Gastrocnemius medialis (tissue), 4 donors: ENCODE data around the gene USP6NL.
"Not testable (repeated sequence)": the region's sequence is repeated elsewhere in the genome, so short reads cannot be mapped to it uniquely, and the experiment has no call there.

ENCODE experiments used
- POLR2A ChIP-seq, 2 donors: fragments of 450-650 bp; IDR thresholded peaks; one replicate each; pipeline ENCODE4 v1.6.1; 2017; ENCODE audit warnings: antibody characterized with exemption in 2 of 2, mild to moderate bottlenecking in 2 of 2, moderate library complexity in 2 of 2
- TF ChIP-seq, protein P1 (sequence below), 5 experiments: fragments of 450-650 bp in 3 of 5; fragments of 200-600 bp in 2 of 5; sonication (generic) in 2 of 5; IDR thresholded peaks in 4 of 5; conservative IDR thresholded peaks in 1 of 5; 1 replicate in 4 of 5; 2 replicates in 1 of 5; pipeline ENCODE4 v1.5.1; 2016 to 2019; ENCODE audit warnings: antibody characterized with exemption in 5 of 5, mild to moderate bottlenecking in 3 of 5, moderate library complexity in 3 of 5

DNA sequence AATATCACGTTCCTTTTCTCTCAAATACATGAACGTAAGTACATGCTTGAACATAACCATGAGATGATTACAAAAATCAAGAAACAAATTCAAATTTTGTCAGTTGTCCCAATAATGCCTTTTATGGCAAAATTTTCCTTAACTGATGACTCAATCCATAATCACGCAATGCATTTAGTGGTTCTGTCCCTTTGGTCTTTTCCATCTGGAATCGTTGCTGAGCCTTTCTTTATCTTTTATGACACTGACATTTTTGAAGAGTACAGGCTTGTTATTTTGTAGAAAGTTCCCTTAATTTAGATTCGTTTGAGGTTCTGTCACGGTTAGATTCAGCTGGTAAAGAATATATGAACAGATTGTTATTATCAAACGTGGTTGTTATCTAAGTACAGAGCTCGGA is 16.5 kb upstream of the USP6NL start:
- TF ChIP-seq, protein P1, sequence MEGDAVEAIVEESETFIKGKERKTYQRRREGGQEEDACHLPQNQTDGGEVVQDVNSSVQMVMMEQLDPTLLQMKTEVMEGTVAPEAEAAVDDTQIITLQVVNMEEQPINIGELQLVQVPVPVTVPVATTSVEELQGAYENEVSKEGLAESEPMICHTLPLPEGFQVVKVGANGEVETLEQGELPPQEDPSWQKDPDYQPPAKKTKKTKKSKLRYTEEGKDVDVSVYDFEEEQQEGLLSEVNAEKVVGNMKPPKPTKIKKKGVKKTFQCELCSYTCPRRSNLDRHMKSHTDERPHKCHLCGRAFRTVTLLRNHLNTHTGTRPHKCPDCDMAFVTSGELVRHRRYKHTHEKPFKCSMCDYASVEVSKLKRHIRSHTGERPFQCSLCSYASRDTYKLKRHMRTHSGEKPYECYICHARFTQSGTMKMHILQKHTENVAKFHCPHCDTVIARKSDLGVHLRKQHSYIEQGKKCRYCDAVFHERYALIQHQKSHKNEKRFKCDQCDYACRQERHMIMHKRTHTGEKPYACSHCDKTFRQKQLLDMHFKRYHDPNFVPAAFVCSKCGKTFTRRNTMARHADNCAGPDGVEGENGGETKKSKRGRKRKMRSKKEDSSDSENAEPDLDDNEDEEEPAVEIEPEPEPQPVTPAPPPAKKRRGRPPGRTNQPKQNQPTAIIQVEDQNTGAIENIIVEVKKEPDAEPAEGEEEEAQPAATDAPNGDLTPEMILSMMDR (IDR thresholded peaks at IDR 0.05 in 4 of 5, conservative IDR thresholded peaks at IDR 0.05 in 1 of 5), result not testable (repeated sequence)
- not testable (repeated sequence) for TF ChIP-seq POLR2A (IDR thresholded peaks at IDR 0.05)
